ENCODE results near the gene ABAT.

The ABAT gene

DNA sequence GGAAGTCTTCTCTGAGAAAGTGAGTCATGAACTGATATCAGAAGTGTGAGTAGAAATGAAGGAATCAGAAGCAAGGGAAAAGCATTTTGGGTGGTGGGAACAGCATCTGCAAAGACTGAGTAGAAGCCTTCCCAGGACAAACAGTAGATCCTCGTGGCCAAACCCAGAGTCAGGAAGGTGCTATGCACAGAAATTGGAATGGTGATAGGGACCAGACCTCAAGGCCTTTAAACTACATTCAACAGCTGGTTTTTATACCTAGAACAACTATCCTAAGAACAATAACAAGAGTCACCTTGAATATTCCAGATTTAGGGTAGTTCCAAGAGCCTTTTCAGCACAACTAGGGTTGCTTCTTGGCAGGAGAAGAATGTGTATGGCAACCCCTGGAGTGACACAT, 15.3 kb downstream of the ABAT start:
- no peaks in the 10 kb centered on the region for H3K36me3 ChIP-seq
- no peak overlapping the region for H3K4me3 ChIP-seq (ENCODE audit: low read depth, low read length)
- TF ChIP-seq, protein P1, sequence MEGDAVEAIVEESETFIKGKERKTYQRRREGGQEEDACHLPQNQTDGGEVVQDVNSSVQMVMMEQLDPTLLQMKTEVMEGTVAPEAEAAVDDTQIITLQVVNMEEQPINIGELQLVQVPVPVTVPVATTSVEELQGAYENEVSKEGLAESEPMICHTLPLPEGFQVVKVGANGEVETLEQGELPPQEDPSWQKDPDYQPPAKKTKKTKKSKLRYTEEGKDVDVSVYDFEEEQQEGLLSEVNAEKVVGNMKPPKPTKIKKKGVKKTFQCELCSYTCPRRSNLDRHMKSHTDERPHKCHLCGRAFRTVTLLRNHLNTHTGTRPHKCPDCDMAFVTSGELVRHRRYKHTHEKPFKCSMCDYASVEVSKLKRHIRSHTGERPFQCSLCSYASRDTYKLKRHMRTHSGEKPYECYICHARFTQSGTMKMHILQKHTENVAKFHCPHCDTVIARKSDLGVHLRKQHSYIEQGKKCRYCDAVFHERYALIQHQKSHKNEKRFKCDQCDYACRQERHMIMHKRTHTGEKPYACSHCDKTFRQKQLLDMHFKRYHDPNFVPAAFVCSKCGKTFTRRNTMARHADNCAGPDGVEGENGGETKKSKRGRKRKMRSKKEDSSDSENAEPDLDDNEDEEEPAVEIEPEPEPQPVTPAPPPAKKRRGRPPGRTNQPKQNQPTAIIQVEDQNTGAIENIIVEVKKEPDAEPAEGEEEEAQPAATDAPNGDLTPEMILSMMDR (IDR thresholded peaks at IDR 0.05; ENCODE audit: low read depth, low read length) = no peak
- H3K27me3 ChIP-seq = no peaks in the 10 kb centered on the region
- no peak for DNase-seq
- peaks cover 6% of the 10 kb centered on the region for H3K9me3 ChIP-seq
- peaks cover 6% of the 10 kb centered on the region; the same call in 1 of the 2 replicates for H3K4me1 ChIP-seq

DNA sequence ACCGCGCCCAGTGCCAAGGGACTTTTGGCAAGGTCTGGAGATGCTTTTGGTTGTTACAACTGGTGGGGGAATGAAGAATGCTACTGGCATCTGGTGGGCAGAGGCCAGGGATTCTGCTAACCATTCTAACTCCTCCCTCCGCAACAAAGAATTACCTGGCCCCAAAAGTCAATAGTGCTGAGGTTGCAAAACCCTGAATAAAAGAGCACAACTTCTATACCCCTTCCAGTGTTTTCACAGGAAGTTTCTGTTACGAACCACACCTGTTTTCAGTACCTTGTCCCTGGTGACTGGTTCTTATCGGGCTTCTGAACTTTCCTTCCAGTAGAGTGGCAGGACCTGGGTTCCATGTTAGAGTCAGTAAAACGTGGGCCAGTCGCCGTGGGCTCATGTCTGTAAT, 17.3 kb downstream of the ABAT start:
- Histone ChIP-seq H3K4me1 (no peaks in the 10 kb centered on the region), H3K9me3 (peaks cover 6% of the 10 kb centered on the region), H3K27me3 (no peaks in the 10 kb centered on the region), H3K4me3 (ENCODE audit: low read depth, low read length) (no peak overlapping the region), H3K36me3 (no peaks in the 10 kb centered on the region)
- TF ChIP-seq, protein P1 (IDR thresholded peaks at IDR 0.05; ENCODE audit: low read depth, low read length) = no peak
- DNase-seq = no peak

DNA sequence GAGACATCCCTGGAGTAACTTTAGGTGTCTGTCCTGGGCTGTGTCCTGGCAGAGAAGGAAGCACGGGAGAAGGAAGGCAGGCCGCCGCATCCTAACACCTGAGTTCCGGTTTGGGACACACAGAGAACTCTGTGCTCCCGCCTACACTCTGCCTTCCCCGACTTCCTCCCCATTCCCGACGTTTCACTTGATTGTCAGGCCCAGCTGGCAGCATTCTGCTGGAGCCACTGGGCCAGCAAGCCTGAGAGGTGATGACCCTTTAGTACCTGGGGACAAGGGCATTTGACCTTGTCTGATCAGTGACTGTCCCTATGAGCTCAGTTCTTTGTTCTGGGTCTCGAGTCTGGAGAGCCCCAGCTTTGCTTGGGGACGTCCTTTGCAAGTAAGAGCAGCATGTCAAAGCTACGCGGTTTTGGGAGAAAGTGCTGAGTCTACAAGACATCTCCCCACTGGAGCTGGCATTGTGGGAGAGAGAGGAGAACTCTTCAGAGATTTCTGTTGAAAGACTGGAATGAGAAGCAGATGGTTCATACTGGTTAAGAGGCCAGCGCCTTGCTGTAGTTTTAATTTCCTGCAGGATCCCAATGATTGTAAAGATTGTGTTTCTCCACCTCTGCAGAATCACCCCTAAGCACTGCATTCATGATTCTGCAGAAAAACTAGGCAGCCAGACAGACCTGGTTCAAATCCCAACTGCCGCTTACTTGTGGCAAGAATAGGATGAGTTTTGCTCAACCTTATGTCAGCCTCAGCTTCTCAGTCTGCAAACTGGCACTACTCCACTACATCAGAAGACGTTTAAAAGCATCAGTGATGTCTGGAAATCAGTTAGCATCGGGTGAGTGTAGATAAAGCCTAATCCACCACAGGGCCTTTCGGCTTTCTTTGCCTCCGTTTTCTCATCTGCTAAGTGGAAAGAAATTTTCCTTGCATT, 20.6 kb downstream of the ABAT start:
- Histone ChIP-seq H3K36me3 (no peaks in the 10 kb centered on the region), H3K4me3 (ENCODE audit: low read depth, low read length) (no peak overlapping the region), H3K9me3 (peaks cover under 1% of the 10 kb centered on the region), H3K27me3 (no peaks in the 10 kb centered on the region), H3K4me1 (no peaks in the 10 kb centered on the region)
- TF ChIP-seq, protein P1 (IDR thresholded peaks at IDR 0.05; ENCODE audit: low read depth, low read length) = no peak
- no peak for DNase-seq

DNA sequence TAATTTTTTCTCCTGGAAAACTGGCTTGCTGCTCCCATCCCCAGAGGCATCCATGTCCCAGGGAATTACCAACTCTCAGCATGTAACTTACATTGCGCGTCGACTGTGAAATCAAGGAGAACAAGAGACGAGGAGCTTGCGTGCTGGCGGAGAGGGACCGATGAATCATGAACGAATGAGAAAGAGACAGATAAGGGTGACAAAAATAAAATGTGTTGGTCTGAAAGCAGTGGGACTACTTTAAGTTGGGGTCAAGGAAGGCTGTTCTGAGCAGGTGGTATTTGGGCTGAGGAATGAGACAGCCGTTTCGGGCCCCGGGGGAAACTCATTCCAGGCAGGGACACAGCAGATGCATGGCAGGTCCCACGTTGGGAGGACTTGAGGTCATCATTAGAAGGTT, 22.5 kb downstream of the ABAT start:
- DNase-seq = no peak
- Histone ChIP-seq H3K4me1 (no peaks in the 10 kb centered on the region), H3K9me3 (no peaks in the 10 kb centered on the region), H3K36me3 (no peaks in the 10 kb centered on the region), H3K27me3 (no peaks in the 10 kb centered on the region), H3K4me3 (ENCODE audit: low read depth, low read length) (no peak overlapping the region)
- TF ChIP-seq, protein P1 (IDR thresholded peaks at IDR 0.05; ENCODE audit: low read depth, low read length) = no peak

DNA sequence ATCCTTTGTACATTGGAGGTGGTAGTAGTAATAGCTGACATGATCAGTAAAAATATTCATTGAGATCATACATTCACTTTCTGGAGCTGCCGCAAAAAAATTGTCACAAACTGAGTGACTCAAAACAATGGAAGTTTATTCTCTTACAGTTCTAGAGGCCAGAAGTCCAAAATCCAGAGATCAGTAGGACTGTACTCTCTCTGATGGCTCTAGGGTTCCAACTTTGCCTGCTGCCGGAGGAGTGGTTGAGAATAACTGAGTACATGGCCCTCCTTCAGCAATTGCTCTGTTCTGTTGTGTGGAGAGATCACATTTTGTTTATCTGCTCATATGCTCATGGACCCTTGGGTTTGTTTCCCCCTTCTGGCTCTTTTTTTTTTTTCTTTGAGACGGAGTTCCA, 23.5 kb downstream of the ABAT start:
- H3K4me3 ChIP-seq (ENCODE audit: low read depth, low read length) = no peak overlapping the region
- TF ChIP-seq, protein P1 (IDR thresholded peaks at IDR 0.05; ENCODE audit: low read depth, low read length) = no peak
- no peaks in the 10 kb centered on the region for H3K27me3 ChIP-seq
- no peak for DNase-seq
- no peaks in the 10 kb centered on the region for H3K36me3 ChIP-seq
- H3K4me1 ChIP-seq = no peaks in the 10 kb centered on the region
- H3K9me3 ChIP-seq = no peaks in the 10 kb centered on the region

DNA sequence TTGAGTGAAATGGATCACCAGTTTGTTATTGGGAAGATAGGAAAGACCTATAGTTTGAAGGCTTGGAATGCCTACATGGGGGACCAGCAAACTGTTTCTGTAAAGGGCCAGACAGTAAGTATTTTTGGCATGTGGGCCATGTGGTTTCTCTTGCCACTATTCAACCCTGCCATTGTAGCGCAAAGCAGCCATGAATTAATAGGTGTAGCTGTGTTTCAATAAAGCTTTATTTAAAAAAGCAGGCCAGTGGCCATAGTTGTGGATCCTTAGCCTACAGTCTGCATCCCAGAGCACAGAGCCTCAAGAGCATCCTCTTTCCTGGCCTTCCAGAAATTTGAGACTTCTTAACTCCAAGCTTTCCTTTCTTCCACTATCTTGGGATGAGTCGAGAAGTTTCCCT, 29.3 kb downstream of the ABAT start:
- DNase-seq = no peak
- no peaks in the 10 kb centered on the region for H3K27me3 ChIP-seq
- TF ChIP-seq, protein P1 (IDR thresholded peaks at IDR 0.05; ENCODE audit: low read depth, low read length) = no peak
- H3K4me1 ChIP-seq = no peaks in the 10 kb centered on the region; the same call in 1 of the 2 replicates
- no peak overlapping the region for H3K4me3 ChIP-seq (ENCODE audit: low read depth, low read length)
- no peaks in the 10 kb centered on the region for H3K9me3 ChIP-seq
- H3K36me3 ChIP-seq = no peaks in the 10 kb centered on the region
